ENCODE results near the gene ETV5.

Gene ETV5

DNA sequence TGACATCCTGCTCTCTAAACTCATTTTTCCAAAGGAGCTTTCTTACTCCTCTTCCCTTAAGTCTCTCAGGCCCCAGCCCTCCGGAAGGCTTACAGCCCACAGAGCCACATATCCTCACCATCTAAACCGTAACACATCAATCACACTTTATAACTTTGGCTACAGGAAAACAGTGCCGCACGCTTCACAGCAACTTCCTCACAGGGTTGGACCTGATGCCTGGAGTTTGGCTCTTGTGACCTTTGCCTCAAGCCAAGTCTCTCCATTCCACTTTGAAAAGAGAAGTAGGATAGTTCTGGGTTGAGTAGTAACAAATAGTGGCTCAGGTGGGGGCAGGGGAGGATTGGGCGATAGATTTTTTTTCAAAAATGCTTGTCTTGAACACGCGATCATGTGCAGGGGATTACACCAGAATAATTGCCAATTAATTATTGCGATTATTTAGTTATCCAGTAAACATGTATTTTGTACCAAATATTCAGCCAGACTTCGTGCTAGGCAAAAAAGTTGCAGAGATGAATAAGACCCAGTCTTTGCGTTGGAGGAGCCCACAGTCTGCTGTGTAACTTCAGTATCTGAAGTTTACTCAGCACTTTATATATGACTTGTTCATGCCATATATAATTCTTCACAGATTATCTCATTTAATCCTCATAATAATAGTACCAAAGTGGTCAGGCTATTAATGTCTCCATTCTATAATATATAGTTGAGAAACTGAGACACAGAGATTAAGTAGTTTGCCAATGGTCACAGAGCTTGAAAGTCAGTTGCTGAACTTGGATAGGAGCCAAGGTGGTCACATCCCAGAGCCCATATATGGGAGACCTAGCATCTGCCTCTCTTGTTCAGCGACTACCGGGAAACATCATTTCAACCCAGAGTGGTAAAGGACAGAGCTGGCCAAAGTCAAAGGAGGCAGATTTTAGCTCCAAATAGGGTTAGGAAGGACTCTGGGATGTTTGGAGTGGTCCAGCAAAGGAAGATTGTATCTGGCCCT lies 2.4 kb upstream of the ETV5 start:
- DNase-seq (ENCODE audit: low spot score) = peak; percentile 28
- TF ChIP-seq CTCF (IDR thresholded peaks at IDR 0.05; ENCODE audit: extremely low read depth, missing control alignments) = no peak

DNA sequence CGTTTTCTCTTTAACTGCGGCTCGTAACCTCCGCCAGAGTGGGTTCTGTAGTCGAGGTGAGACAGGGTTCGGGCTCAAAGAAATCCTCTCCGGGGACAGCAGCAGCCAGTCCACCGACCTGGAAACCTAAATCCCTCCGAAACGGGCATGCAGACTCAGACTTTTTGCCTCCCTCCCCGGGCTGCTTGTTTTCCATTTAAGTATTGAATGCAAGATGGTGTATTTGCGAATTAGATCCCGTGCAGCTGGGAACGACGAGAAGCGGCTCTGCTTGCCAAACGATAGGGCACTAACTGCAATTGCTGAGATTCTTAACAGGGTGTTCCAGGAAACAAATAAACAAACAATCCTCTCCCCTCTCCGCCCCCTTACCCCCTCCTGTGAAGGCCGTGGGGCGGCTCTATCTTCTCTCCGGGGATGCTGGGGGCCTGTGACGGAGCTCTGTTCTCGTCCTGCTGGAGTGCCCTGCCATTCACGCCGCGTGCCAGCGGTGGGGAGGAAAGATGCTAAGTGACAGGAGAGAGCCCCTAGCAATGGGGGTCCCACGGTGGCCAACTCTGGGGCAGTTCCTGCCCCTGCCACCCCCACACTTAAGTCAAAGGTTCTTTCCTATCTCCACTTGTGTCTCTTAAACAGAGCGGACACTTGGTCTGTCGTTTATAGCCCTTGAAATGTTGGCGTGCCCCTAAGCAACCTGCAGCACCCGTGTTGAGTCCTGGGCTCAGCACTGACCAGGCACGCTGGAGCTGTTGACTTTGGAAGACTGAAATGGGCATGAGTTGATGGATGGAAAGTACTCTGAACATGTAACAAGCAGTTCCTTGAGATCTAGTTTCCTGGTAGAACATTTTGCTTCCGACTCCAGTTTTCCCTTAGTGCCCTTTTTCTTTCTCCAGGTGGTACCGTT lies 1.3 kb upstream of the ETV5 start:
- DNase-seq (ENCODE audit: low spot score) = peak; percentile 30
- TF ChIP-seq CTCF (IDR thresholded peaks at IDR 0.05; ENCODE audit: extremely low read depth, missing control alignments) = no peak

GRCh38 chr3:186108106-186108940 lies 566 bp downstream of the ETV5 start:
- TF ChIP-seq CTCF (IDR thresholded peaks at IDR 0.05; ENCODE audit: extremely low read depth, missing control alignments) = no peak
- peak; percentile 73 for DNase-seq (ENCODE audit: low spot score)

GRCh38 chr3:186107215-186108105 lies 1.4 kb downstream of the ETV5 start:
- no peak for TF ChIP-seq CTCF (IDR thresholded peaks at IDR 0.05; ENCODE audit: extremely low read depth, missing control alignments)
- peak; percentile 74 for DNase-seq (ENCODE audit: low spot score)

DNA sequence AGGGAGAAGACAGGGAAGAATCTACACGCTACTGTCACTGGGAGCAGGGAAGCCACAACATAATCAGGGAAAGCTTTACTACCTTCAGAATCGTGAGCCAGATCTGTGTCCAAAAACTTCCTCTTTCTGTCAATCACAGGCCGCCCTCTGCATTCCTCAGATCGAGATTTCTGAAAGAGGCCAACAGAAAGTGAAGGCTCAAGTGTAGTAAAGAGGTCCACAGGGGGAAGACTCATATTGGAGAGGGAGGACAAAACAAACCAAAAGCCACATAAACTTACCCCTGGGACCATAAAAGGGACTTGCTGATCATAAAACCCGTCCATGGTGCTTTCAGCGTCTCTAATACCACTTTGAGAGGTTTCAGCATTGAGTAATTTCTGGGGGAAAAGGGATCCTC lies 3.3 kb downstream of the ETV5 start:
- DNase-seq (ENCODE audit: low spot score) = peak; percentile 50
- TF ChIP-seq CTCF (IDR thresholded peaks at IDR 0.05; ENCODE audit: extremely low read depth, missing control alignments) = no peak

DNA sequence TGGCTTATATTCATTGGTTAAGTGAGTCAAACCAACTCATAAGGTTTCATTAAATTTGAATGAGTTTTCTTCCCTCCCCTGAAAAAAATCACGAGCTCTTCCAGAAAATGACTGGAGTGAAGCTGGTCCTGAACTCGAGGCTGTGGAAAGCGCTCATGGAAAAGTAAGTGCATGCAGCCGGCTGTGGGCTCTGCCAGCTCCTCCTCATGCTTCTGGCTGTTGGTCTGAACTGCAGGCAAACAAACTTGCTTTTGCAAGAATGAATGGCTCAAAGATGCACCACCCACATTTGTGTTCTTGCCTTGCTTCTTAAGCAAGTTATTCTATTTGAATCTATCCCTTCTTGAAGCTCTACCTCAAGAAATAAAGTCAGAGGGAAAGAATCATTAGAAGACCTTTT lies 6.2 kb downstream of the ETV5 start:
- TF ChIP-seq CTCF (IDR thresholded peaks at IDR 0.05; ENCODE audit: extremely low read depth, missing control alignments) = no peak
- DNase-seq (ENCODE audit: low spot score) = no peak

Measured in GM20000 (cell line).